Pancreas (tissue), 10 donors: ENCODE measurements around the gene AMIGO2. TPM values are rescaled to one million over a fixed set of nuclear protein-coding genes. Genes with fewer than 3 reads are reported as not detected.

Experiments used
- ATAC-seq, 4 donors: fragments of 200-7000 bp; cut with Tn5 transposase; one replicate each; pipeline versions ENCODE4 v1.8.0 to v1.9.1; 2020; ENCODE audit warnings: mild to moderate bottlenecking in 4 of 4, moderate library complexity in 4 of 4
- DNase-seq, 6 donors: peaks; one replicate each; pipeline ENCODE4 v3.0.0-alpha.2; 2020
- FAIRE-seq: peaks from 2 replicates; lab custom pipeline; 2012; peaks lifted over from hg19 to GRCh38; lab: Jason Lieb, UNC
- H3K27ac ChIP-seq, 4 donors: fragments of 200-600 bp; sonication (generic); 1 replicate in 3 of 4; 2 replicates in 1 of 4; pipeline versions ENCODE4 v1.5.0 to v1.8.0; 2020
- H3K27me3 ChIP-seq, 4 donors: fragments of 200-600 bp; one replicate each; pipeline ENCODE4 v1.8.0; 2021
- H3K36me3 ChIP-seq, 3 donors: fragments of 200-600 bp; sonication (generic) in 1 of 3; one replicate each; pipeline versions ENCODE4 v1.5.0 to v1.8.0; 2020 to 2021
- H3K4me1 ChIP-seq, 3 donors: fragments of 200-600 bp; one replicate each; pipeline ENCODE4 v1.8.0; 2021
- H3K4me3 ChIP-seq, 4 donors: fragments of 200-600 bp; sonication (generic) in 2 of 4; one replicate each; pipeline versions ENCODE4 v1.5.0 to v1.8.0; 2020 to 2021
- H3K9me3 ChIP-seq, 4 donors: fragments of 200-600 bp; one replicate each; pipeline ENCODE4 v1.8.0; 2021
- WGBS, 2 donors: extraction: QIAGEN DNeasy Blood & Tissue Kit; methylation state at CpG; one replicate each; pipeline ENCODE4 v1.1.7; 2013; 5-methylcytosine and 5-hydroxymethylcytosine counted together
- intact Hi-C, 3 donors: fragments of 100-400 bp; cut with DNase I; formaldehyde crosslinking; loops; one replicate each; pipeline versions ENCODE4 v1.11.1 to v1.14.2; 2022
- polyA plus RNA-seq, 2 donors: library from polyadenylated mRNA; stranded (reverse); fragments of 200-250 nt; gene quantifications; one replicate each; pipeline ENCODE4 v1.2.3, GENCODE V29; 2013
- total RNA-seq, 6 donors: library from RNA; stranded (reverse); fragmentation: NEBNext Ultra II Directional in 4 of 6; extraction: Animal tissue kit (Norgen Biotek cat#: 25700) in 4 of 6; gene quantifications; one replicate each; pipeline versions ENCODE4 v1.2.1 to v1.2.4, GENCODE V29; 2021 to 2023
- TF ChIP-seq, protein P1 (sequence below), 4 donors: fragments of 200-600 bp; sonication (generic) in 3 of 4; IDR thresholded peaks; one replicate each; pipeline versions ENCODE4 v1.5.0 to v1.8.0; 2021; ENCODE audit warnings: antibody characterized with exemption in 4 of 4
- donor health status: healthy with polysubstance abuse.
- donor health status: DM: no; HTN: no; CAD: no; lungs with moderate emphysema.
- donor health status: DM: no; HTN: no; CAD: no.
- donor health status: control.
- donor health status: control.
- donor health status: Bipolar disorder and iron deficiency.
- donor health status: DM: yes; HTN: yes; CAD: no.
- donor health status: DM: no; HTN: no; CAD: no.
- donor health status: DM: no; HTN: no; CAD: no.
- donor health status: DM: yes; HTN: yes; CAD: no.

Gene AMIGO2
- total and polyA plus RNA-seq, 8 donors = 1.3 to 7.5 (median 2.2) TPM

DNA sequence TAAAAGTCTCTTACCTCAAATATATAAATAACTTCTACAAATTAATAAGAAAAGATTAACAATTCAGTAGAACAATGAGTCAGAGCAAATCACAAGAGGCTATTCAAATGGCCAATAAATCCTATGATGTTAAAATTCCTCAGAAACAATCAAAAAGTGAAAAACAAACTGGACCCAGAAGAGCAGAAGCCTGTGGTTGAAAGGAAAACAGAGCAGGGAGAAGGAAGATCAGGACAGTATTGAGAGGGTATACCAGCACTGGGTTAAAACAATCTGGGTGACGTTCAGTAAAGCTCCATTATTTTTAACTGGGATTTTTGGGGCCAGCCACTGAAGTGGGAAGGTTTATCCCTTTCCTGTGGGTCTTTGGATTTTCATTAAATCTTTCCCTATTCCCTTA, 40.0 kb downstream of the AMIGO2 start:
- no peak for FAIRE-seq
- TF ChIP-seq, protein P1, sequence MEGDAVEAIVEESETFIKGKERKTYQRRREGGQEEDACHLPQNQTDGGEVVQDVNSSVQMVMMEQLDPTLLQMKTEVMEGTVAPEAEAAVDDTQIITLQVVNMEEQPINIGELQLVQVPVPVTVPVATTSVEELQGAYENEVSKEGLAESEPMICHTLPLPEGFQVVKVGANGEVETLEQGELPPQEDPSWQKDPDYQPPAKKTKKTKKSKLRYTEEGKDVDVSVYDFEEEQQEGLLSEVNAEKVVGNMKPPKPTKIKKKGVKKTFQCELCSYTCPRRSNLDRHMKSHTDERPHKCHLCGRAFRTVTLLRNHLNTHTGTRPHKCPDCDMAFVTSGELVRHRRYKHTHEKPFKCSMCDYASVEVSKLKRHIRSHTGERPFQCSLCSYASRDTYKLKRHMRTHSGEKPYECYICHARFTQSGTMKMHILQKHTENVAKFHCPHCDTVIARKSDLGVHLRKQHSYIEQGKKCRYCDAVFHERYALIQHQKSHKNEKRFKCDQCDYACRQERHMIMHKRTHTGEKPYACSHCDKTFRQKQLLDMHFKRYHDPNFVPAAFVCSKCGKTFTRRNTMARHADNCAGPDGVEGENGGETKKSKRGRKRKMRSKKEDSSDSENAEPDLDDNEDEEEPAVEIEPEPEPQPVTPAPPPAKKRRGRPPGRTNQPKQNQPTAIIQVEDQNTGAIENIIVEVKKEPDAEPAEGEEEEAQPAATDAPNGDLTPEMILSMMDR (IDR thresholded peaks at IDR 0.05) = no peak
- H3K27ac ChIP-seq = peak overlapping the region in 1 of 4 donors; percentile 18
- H3K4me3 ChIP-seq = no peak overlapping the region
- WGBS, 2 donors = 86 to 90% methylated on average over 1 of the region's 1 CpG
- H3K27me3 ChIP-seq = no peaks in the 10 kb centered on the region
- no peaks in the 10 kb centered on the region for H3K9me3 ChIP-seq
- no peak for ATAC-seq
- H3K4me1 ChIP-seq = peaks cover 8 to 30% (median 23%) of the 10 kb centered on the region in 3 donors
- intact Hi-C loops = loop anchor here in 1 of 3 donors (10.0 kb wide), 1 partner anchor 645 kb away; no protein-coding TSS in a partner anchor
- DNase-seq = no peak
- H3K36me3 ChIP-seq = no peaks in the 10 kb centered on the region

DNA sequence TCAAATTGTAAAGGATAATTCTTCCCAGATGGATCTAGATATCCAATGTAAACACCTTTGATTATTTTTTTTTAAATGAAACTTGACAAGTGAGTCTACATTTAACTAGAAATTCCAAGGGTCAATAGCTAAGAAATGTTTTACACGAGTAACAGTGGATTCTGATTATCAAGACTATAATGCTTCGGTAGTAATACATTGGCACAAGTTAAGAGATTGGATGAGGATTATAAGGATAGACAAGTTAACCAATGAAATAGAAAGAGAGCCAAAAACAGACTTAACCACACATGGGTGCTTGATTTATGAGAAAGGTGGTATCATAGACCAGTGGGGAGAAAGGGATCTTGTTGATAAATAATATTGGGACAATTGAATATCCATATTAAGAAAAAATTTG, 40.7 kb downstream of the AMIGO2 start:
- intact Hi-C loops = loop anchor here in 1 of 3 donors (10.0 kb wide), 1 partner anchor 646 kb away; no protein-coding TSS in a partner anchor
- no peak for DNase-seq
- Histone ChIP-seq H3K9me3 (no peaks in the 10 kb centered on the region), H3K27ac (peak overlapping the region in 2 of 4 donors; percentile 73 to 81), H3K4me1 (peaks cover 8 to 30% (median 23%) of the 10 kb centered on the region in 3 donors), H3K27me3 (no peaks in the 10 kb centered on the region), H3K4me3 (no peak overlapping the region), H3K36me3 (no peaks in the 10 kb centered on the region)
- WGBS, 2 donors = 25 to 27% methylated on average over 2 of the region's 2 CpGs
- TF ChIP-seq, protein P1 (IDR thresholded peaks at IDR 0.05) = no peak
- no peak for ATAC-seq
- FAIRE-seq = no peak

DNA sequence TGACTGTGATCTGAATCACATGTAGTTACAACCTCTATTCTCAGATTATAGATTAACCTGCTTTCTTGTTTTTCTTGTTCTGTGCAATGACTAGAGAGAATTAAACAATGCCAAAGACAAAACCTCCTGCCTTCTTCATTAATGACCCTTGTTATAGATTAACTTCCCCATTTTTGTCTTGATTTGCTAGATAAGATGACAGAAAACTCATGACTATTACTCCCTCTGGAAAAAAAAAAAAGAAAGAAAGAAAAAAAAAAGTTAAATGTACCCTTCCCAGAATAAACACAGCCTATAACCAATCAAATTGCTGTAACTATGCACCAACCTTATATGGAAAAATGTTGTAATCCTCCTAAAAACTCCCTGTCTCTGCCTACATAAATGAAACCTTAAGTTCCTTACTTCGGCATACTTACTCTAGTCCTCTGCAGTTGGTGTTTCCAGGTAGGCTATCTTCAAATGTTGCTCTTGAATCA, 41.5 kb downstream of the AMIGO2 start:
- intact Hi-C loops = loop anchor here in 1 of 3 donors (10.0 kb wide), 1 partner anchor 646 kb away; no protein-coding TSS in a partner anchor
- Histone ChIP-seq H3K4me3 (peak overlapping the region in 2 of 4 donors; percentile 6 to 10), H3K27me3 (no peaks in the 10 kb centered on the region), H3K4me1 (peaks cover 8 to 30% (median 23%) of the 10 kb centered on the region in 3 donors), H3K27ac (peak overlapping the region in 3 of 4 donors; percentile 22 to 81 (median 73)), H3K36me3 (no peaks in the 10 kb centered on the region), H3K9me3 (no peaks in the 10 kb centered on the region)
- ATAC-seq = peak; percentile 86 to 93 (median 88)
- no peak for DNase-seq
- TF ChIP-seq, protein P1 (IDR thresholded peaks at IDR 0.05) = no peak
- peak; percentile 69 for FAIRE-seq
- WGBS, 2 donors = 16% methylated on average over 1 of the region's 1 CpG

DNA sequence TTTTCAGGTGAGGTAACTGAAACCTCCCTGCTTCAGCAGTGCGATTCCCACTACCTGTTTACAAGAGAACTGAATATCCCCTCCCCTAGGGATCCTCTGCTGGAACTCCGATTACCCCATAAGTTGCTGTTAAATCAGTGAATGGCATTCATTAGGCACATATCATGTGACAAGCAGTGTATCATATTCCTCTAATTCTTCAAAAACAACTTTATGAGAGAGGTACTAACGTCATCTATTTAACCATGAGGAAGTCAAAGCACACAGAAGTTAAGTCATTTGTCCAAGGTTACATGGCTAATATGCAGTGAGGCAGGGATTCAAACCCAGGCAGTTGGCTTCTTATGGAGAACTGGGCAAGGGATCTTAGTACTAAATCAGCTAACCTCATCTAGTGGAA, 44.3 kb downstream of the AMIGO2 start:
- TF ChIP-seq, protein P1 (IDR thresholded peaks at IDR 0.05) = no peak
- intact Hi-C loops = loop anchor here in 1 of 3 donors (10.0 kb wide), 1 partner anchor 649 kb away; no protein-coding TSS in a partner anchor
- no peaks in the 10 kb centered on the region for H3K27me3 ChIP-seq
- DNase-seq (no peak), FAIRE-seq (no peak), ATAC-seq (peak in 1 of 4 donors; percentile 6)
- no peaks in the 10 kb centered on the region for H3K9me3 ChIP-seq
- no peaks in the 10 kb centered on the region for H3K36me3 ChIP-seq
- peaks cover 8 to 30% (median 23%) of the 10 kb centered on the region in 3 donors for H3K4me1 ChIP-seq
- WGBS, 2 donors = 58 to 61% methylated on average over 3 of the region's 3 CpGs
- H3K4me3 ChIP-seq = no peak overlapping the region
- H3K27ac ChIP-seq = peak overlapping the region in 1 of 4 donors; percentile 24

DNA sequence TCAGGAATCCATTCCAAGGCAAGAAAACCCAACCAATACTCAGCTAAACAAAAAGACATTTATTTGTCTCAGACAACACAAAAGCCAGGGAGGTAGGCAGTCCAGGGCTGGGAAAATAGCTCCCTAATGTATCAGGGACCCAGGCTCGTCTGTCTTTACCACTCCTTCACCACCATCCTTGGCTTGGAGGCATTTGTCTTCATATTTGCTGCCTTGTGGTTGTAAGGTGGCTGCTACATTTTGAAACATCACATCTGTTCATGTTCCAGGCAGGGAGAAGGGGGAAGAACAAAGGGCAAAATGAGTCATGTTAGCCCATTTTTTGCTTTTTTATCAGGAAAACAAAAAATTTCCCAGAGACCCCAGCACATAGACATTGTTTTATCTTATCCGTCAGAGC, 45.1 kb downstream of the AMIGO2 start:
- Histone ChIP-seq H3K27me3 (no peaks in the 10 kb centered on the region), H3K4me3 (no peak overlapping the region), H3K36me3 (no peaks in the 10 kb centered on the region), H3K9me3 (no peaks in the 10 kb centered on the region), H3K4me1 (peaks cover 8 to 23% (median 22%) of the 10 kb centered on the region in 3 donors), H3K27ac (no peak overlapping the region)
- FAIRE-seq (no peak), DNase-seq (no peak), ATAC-seq (no peak)
- TF ChIP-seq, protein P1 (IDR thresholded peaks at IDR 0.05) = no peak
- intact Hi-C loops = loop anchor here in 2 of 3 donors (5.0 to 10.0 kb wide), 3 partner anchors 278 to 743 kb away; no protein-coding TSS in a partner anchor
- 77 to 80% methylated on average over 2 of the region's 2 CpGs for WGBS, 2 donors
